Uterus (tissue), 2 donors: ENCODE measurements around the gene STARD4.

Experiments
- POLR2A ChIP-seq, 2 donors: fragments of 450-650 bp; IDR thresholded peaks; one replicate each; pipeline ENCODE4 v1.6.1; 2016; ENCODE audit warnings: antibody characterized with exemption in 2 of 2, mild to moderate bottlenecking in 1 of 2, moderate library complexity in 1 of 2
- TF ChIP-seq, protein P1 (sequence below), 4 experiments: fragments of 200-600 bp in 2 of 4; fragments of 450-650 bp in 2 of 4; sonication (generic) in 2 of 4; IDR thresholded peaks; one replicate each; pipeline ENCODE4 v1.5.1; 2016 to 2019; ENCODE audit warnings: antibody characterized with exemption in 4 of 4, mild to moderate bottlenecking in 2 of 4, moderate library complexity in 1 of 4

DNA sequence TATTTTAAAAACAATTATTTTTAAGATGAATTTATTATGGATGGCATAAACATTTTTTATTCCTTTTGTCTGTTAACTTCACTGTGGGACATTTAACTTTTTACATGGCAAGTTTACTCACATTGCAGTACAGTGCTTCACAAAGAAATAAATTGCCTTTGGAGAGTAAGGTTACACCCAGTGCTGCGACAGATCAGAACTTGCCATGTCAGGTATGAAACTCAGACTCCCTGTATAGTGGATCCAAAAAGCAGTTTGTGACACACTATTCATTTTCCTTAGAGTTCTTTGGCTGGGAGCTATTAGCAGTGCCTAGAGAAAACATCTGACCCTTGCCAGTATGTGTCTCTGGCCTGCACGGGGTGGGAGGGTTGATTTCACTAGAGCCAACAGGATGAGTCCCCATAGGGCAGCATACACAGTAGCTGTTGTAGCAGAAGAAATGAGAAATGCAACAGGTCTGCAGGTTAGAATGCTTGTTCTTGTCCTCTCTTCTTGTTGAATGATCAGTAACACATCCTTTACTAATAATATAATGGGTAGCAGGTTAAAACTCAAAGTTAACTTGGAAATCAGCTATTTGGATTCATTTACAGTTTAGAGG is 42.9 kb downstream of the STARD4 start:
- TF ChIP-seq, protein P1, sequence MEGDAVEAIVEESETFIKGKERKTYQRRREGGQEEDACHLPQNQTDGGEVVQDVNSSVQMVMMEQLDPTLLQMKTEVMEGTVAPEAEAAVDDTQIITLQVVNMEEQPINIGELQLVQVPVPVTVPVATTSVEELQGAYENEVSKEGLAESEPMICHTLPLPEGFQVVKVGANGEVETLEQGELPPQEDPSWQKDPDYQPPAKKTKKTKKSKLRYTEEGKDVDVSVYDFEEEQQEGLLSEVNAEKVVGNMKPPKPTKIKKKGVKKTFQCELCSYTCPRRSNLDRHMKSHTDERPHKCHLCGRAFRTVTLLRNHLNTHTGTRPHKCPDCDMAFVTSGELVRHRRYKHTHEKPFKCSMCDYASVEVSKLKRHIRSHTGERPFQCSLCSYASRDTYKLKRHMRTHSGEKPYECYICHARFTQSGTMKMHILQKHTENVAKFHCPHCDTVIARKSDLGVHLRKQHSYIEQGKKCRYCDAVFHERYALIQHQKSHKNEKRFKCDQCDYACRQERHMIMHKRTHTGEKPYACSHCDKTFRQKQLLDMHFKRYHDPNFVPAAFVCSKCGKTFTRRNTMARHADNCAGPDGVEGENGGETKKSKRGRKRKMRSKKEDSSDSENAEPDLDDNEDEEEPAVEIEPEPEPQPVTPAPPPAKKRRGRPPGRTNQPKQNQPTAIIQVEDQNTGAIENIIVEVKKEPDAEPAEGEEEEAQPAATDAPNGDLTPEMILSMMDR (IDR thresholded peaks at IDR 0.05): no peak
- TF ChIP-seq POLR2A (IDR thresholded peaks at IDR 0.05): no peak
